Vagina (tissue), 2 donors: ENCODE measurements around the gene CS. TPM values are rescaled to one million over a fixed set of nuclear protein-coding genes. Genes with fewer than 3 reads are reported as not detected.

ENCODE experiments used
- DNase-seq, 2 donors: peaks; one replicate each; pipeline ENCODE4 v3.0.0-alpha.2; 2017; ENCODE audit errors: extremely low spot score in 2 of 2
- H3K27ac ChIP-seq: fragments of 200-600 bp; sonication (generic); one replicate; pipeline ENCODE4 v1.5.1; 2019
- H3K27me3 ChIP-seq: fragments of 200-600 bp; sonication (generic); one replicate; pipeline ENCODE4 v1.5.1; 2019
- H3K36me3 ChIP-seq, 2 donors: fragments of 200-600 bp; sonication (generic); one replicate each; pipeline ENCODE4 v1.5.1; 2017 to 2019
- H3K4me1 ChIP-seq: fragments of 200-600 bp; sonication (generic); one replicate; pipeline ENCODE4 v1.5.1; 2019
- H3K4me3 ChIP-seq, 2 donors: fragments of 200-600 bp; sonication (generic); 1 replicate in 1 of 2; 2 replicates in 1 of 2; pipeline ENCODE4 v1.5.1; 2016 to 2019
- H3K9me3 ChIP-seq: fragments of 200-600 bp; sonication (generic); one replicate; pipeline ENCODE4 v1.5.1; 2019
- CTCF ChIP-seq, 3 experiments: fragments of 450-650 bp in 2 of 3; fragments of 200-600 bp in 1 of 3; sonication (generic) in 1 of 3; IDR thresholded peaks; one replicate each; pipeline ENCODE4 v1.5.1; 2017 to 2019; ENCODE audit warnings: antibody characterized with exemption in 3 of 3, mild to moderate bottlenecking in 2 of 3, moderate library complexity in 2 of 3
- POLR2A ChIP-seq, 2 donors: fragments of 450-650 bp; IDR thresholded peaks; one replicate each; pipeline ENCODE4 v1.6.1; 2017; ENCODE audit warnings: antibody characterized with exemption in 2 of 2, mild to moderate bottlenecking in 2 of 2, moderate library complexity in 2 of 2
- POLR2AphosphoS5 ChIP-seq, 2 donors: sonication (generic); formaldehyde crosslinking; IDR thresholded peaks; one replicate each; pipeline ENCODE4 v1.9.0; 2017; ENCODE audit warnings: antibody characterized with exemption in 2 of 2, mild to moderate bottlenecking in 2 of 2, low read depth in 1 of 2; ENCODE audit not compliant: insufficient read depth in 1 of 2
- intact Hi-C: fragments of 100-400 bp; cut with DNase I; formaldehyde crosslinking; loops from one replicate; pipeline ENCODE4 v1.15.1; 2023
- total RNA-seq: library from RNA; depleted of rRNA; stranded (reverse); fragments of >200 nt; gene quantifications from one replicate; pipeline ENCODE4 v1.2.3, GENCODE V29; 2016

Gene CS
- total RNA-seq, 1 donor from 2014 or later, result 140 TPM

GRCh38 chr12:56317675-56318074 is 17.5 kb upstream of the CS start:
- H3K36me3 ChIP-seq, result peaks cover 0 to 32% of the 10 kb centered on the region in 2 donors
- TF ChIP-seq POLR2A (IDR thresholded peaks at IDR 0.05) (no peak), POLR2AphosphoS5 (IDR thresholded peaks at IDR 0.05; ENCODE audit: insufficient read depth in 1 of 2, low read depth in 1 of 2) (no peak), CTCF (IDR thresholded peaks at IDR 0.05) (no peak)
- intact Hi-C loops, result no loop called here

GRCh38 chr12:56315622-56316473 is 15.7 kb upstream of the CS start, which contains the start of gene CNPY2:
Gene CNPY2 (minus strand): TSS chr12:56315988. CDS start chr12:56315217, 771 bp downstream.
- H3K27ac ChIP-seq, result peak within 1 kb of the TSS; percentile 78
- no peaks in the 10 kb centered on the region for H3K9me3 ChIP-seq
- intact Hi-C loops, result loop anchor here (1.0 kb wide), 1 partner anchor 46 kb away; the partner anchor contains the start of gene APOF
- peaks cover 0 to 23% of the 10 kb centered on the region in 2 donors for H3K36me3 ChIP-seq
- no peaks in the 10 kb centered on the region for H3K27me3 ChIP-seq
- TF ChIP-seq POLR2AphosphoS5 (IDR thresholded peaks at IDR 0.05; ENCODE audit: insufficient read depth in 1 of 2, low read depth in 1 of 2), result peak; percentile 82 to 91
- TF ChIP-seq CTCF (IDR thresholded peaks at IDR 0.05), result no peak
- TF ChIP-seq POLR2A (IDR thresholded peaks at IDR 0.05), result peak in 1 of 2 donors; percentile 35
- H3K4me3 ChIP-seq, result peak within 1 kb of the TSS; percentile 53 to 81
- DNase-seq, result peak in 1 of 2 donors; percentile 96
- peaks cover 8% of the 10 kb centered on the region for H3K4me1 ChIP-seq

More at GRCh38 chr12:56317675-56318074, 17.5 kb upstream of the CS start:
- Histone ChIP-seq H3K4me1 (peaks cover 8% of the 10 kb centered on the region), H3K27ac (no peak overlapping the region), H3K27me3 (no peaks in the 10 kb centered on the region), H3K9me3 (no peaks in the 10 kb centered on the region), H3K4me3 (no peak overlapping the region)
- no peak for DNase-seq

- Histone ChIP-seq H3K4me1 (peaks cover 8% of the 10 kb centered on the region), H3K27ac (peak overlapping the region; percentile 78), H3K36me3 (peaks cover 0 to 29% of the 10 kb centered on the region in 2 donors), H3K4me3 (peak overlapping the region; percentile 53 to 81), H3K27me3 (no peaks in the 10 kb centered on the region), H3K9me3 (no peaks in the 10 kb centered on the region)
- no peak for DNase-seq
- intact Hi-C loops, result loop anchor here (1.0 kb wide), 1 partner anchor 47 kb away; the partner anchor contains the start of gene APOF
- TF ChIP-seq CTCF (IDR thresholded peaks at IDR 0.05) (no peak), POLR2A (IDR thresholded peaks at IDR 0.05) (no peak), POLR2AphosphoS5 (IDR thresholded peaks at IDR 0.05; ENCODE audit: insufficient read depth in 1 of 2, low read depth in 1 of 2) (no peak)
Measured at GRCh38 chr12:56315249-56315621, 15.1 kb upstream of the CS start.

- peaks cover 8% of the 10 kb centered on the region for H3K4me1 ChIP-seq
- H3K4me3 ChIP-seq, result no peak overlapping the region
- no peaks in the 10 kb centered on the region for H3K27me3 ChIP-seq
- intact Hi-C loops, result no loop called here
- H3K27ac ChIP-seq, result no peak overlapping the region
- peaks cover 0 to 32% of the 10 kb centered on the region in 2 donors for H3K36me3 ChIP-seq
- H3K9me3 ChIP-seq, result no peaks in the 10 kb centered on the region
- TF ChIP-seq CTCF (IDR thresholded peaks at IDR 0.05) (no peak), POLR2AphosphoS5 (IDR thresholded peaks at IDR 0.05; ENCODE audit: insufficient read depth in 1 of 2, low read depth in 1 of 2) (no peak), POLR2A (IDR thresholded peaks at IDR 0.05) (no peak)
- no peak for DNase-seq
Measured at GRCh38 chr12:56311003-56311402, 10.9 kb upstream of the CS start.

DNA sequence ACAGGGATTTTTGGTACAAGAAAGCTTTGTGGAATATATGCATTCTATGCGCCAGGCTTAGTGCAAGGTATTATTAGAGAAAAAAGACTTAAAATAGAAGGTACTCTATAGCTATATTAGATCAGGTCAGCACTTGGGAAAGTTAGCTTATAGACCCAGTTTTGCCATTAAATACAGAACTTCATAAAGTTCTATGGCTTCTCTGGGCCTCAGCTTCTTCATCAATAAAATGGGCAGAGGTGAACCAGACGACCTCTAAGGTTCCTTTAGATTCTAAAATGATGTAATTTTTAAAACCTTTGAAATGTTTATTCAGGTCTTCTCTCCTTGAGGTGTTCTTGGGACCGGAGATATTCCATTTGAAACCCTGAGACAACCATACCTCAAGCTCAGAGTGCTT is 8.6 kb upstream of the CS start:
- no peaks in the 10 kb centered on the region for H3K27me3 ChIP-seq
- DNase-seq, result no peak
- no peaks in the 10 kb centered on the region for H3K9me3 ChIP-seq
- H3K4me3 ChIP-seq, result no peak overlapping the region
- intact Hi-C loops, result no loop called here
- no peak overlapping the region for H3K27ac ChIP-seq
- H3K4me1 ChIP-seq, result no peaks in the 10 kb centered on the region
- peaks cover 0 to 23% of the 10 kb centered on the region in 2 donors for H3K36me3 ChIP-seq
- TF ChIP-seq POLR2A (IDR thresholded peaks at IDR 0.05), result no peak
- no peak for TF ChIP-seq POLR2AphosphoS5 (IDR thresholded peaks at IDR 0.05; ENCODE audit: insufficient read depth in 1 of 2, low read depth in 1 of 2)
- no peak for TF ChIP-seq CTCF (IDR thresholded peaks at IDR 0.05)
